ENCODE measurements around the gene ABHD1.

The ABHD1 gene

GRCh38 chr2:27099334-27099955, 24.2 kb upstream of the ABHD1 start:
- TF ChIP-seq PATZ1 (CRISPR knock-in tag; IDR thresholded peaks at IDR 0.05; ENCODE audit: borderline replicate concordance) (no peak), RARB (CRISPR knock-in tag; IDR thresholded peaks at IDR 0.05) (no peak), ZNF565 (CRISPR knock-in tag; conservative IDR thresholded peaks at IDR 0.05; ENCODE audit: low read depth) (no peak), ISL1 (CRISPR knock-in tag; IDR thresholded peaks at IDR 0.05) (no peak), ZFP30 (CRISPR knock-in tag; IDR thresholded peaks at IDR 0.05) (no peak), BACH2 (CRISPR knock-in tag; IDR thresholded peaks at IDR 0.05; ENCODE audit: borderline replicate concordance) (no peak), CSDC2 (CRISPR knock-in tag; IDR thresholded peaks at IDR 0.05) (no peak), SNAI2 (CRISPR knock-in tag; IDR thresholded peaks at IDR 0.05) (no peak), TOX (CRISPR knock-in tag; IDR thresholded peaks at IDR 0.05; ENCODE audit: borderline replicate concordance) (no peak), ARNTL (CRISPR knock-in tag; IDR thresholded peaks at IDR 0.05; ENCODE audit: borderline replicate concordance, low read depth) (no peak), GLIS3 (CRISPR knock-in tag; IDR thresholded peaks at IDR 0.05) (no peak), PPARA (CRISPR knock-in tag; IDR thresholded peaks at IDR 0.05; ENCODE audit: borderline replicate concordance) (no peak), ESRRG (CRISPR knock-in tag; IDR thresholded peaks at IDR 0.05) (no peak)
- TF ChIP-seq, protein P1, sequence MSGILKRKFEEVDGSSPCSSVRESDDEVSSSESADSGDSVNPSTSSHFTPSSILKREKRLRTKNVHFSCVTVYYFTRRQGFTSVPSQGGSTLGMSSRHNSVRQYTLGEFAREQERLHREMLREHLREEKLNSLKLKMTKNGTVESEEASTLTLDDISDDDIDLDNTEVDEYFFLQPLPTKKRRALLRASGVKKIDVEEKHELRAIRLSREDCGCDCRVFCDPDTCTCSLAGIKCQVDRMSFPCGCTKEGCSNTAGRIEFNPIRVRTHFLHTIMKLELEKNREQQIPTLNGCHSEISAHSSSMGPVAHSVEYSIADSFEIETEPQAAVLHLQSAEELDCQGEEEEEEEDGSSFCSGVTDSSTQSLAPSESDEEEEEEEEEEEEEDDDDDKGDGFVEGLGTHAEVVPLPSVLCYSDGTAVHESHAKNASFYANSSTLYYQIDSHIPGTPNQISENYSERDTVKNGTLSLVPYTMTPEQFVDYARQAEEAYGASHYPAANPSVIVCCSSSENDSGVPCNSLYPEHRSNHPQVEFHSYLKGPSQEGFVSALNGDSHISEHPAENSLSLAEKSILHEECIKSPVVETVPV (CRISPR knock-in tag; IDR thresholded peaks at IDR 0.05), result no peak
- ATAC-seq, result no peak

- TF ChIP-seq, protein P2, sequence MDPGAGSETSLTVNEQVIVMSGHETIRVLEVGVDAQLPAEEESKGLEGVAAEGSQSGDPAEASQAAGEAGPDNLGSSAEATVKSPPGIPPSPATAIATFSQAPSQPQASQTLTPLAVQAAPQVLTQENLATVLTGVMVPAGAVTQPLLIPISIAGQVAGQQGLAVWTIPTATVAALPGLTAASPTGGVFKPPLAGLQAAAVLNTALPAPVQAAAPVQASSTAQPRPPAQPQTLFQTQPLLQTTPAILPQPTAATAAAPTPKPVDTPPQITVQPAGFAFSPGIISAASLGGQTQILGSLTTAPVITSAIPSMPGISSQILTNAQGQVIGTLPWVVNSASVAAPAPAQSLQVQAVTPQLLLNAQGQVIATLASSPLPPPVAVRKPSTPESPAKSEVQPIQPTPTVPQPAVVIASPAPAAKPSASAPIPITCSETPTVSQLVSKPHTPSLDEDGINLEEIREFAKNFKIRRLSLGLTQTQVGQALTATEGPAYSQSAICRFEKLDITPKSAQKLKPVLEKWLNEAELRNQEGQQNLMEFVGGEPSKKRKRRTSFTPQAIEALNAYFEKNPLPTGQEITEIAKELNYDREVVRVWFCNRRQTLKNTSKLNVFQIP (CRISPR knock-in tag; IDR thresholded peaks at IDR 0.05; ENCODE audit: borderline replicate concordance, low read depth), result no peak
- TF ChIP-seq ZFP3 (CRISPR knock-in tag; IDR thresholded peaks at IDR 0.05), result no peak
- TF ChIP-seq TOX (CRISPR knock-in tag; IDR thresholded peaks at IDR 0.05; ENCODE audit: borderline replicate concordance), result no peak
- TF ChIP-seq PPARA (CRISPR knock-in tag; IDR thresholded peaks at IDR 0.05; ENCODE audit: borderline replicate concordance), result no peak
- no peak for TF ChIP-seq ZNF8 (CRISPR knock-in tag; IDR thresholded peaks at IDR 0.05)
- no peak for TF ChIP-seq ZC3H10 (CRISPR knock-in tag; IDR thresholded peaks at IDR 0.05)
- TF ChIP-seq, protein P3, sequence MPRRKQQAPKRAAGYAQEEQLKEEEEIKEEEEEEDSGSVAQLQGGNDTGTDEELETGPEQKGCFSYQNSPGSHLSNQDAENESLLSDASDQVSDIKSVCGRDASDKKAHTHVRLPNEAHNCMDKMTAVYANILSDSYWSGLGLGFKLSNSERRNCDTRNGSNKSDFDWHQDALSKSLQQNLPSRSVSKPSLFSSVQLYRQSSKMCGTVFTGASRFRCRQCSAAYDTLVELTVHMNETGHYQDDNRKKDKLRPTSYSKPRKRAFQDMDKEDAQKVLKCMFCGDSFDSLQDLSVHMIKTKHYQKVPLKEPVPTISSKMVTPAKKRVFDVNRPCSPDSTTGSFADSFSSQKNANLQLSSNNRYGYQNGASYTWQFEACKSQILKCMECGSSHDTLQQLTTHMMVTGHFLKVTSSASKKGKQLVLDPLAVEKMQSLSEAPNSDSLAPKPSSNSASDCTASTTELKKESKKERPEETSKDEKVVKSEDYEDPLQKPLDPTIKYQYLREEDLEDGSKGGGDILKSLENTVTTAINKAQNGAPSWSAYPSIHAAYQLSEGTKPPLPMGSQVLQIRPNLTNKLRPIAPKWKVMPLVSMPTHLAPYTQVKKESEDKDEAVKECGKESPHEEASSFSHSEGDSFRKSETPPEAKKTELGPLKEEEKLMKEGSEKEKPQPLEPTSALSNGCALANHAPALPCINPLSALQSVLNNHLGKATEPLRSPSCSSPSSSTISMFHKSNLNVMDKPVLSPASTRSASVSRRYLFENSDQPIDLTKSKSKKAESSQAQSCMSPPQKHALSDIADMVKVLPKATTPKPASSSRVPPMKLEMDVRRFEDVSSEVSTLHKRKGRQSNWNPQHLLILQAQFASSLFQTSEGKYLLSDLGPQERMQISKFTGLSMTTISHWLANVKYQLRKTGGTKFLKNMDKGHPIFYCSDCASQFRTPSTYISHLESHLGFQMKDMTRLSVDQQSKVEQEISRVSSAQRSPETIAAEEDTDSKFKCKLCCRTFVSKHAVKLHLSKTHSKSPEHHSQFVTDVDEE (CRISPR knock-in tag; IDR thresholded peaks at IDR 0.05), result no peak
- TF ChIP-seq CREB5 (CRISPR knock-in tag; IDR thresholded peaks at IDR 0.05; ENCODE audit: low read depth), result no peak
- no peak for TF ChIP-seq BACH2 (CRISPR knock-in tag; IDR thresholded peaks at IDR 0.05; ENCODE audit: borderline replicate concordance)
- no peak for TF ChIP-seq ZFP30 (CRISPR knock-in tag; IDR thresholded peaks at IDR 0.05)
- no peak for ATAC-seq
Measured at GRCh38 chr2:27100036-27100435, 23.6 kb upstream of the ABHD1 start.

DNA sequence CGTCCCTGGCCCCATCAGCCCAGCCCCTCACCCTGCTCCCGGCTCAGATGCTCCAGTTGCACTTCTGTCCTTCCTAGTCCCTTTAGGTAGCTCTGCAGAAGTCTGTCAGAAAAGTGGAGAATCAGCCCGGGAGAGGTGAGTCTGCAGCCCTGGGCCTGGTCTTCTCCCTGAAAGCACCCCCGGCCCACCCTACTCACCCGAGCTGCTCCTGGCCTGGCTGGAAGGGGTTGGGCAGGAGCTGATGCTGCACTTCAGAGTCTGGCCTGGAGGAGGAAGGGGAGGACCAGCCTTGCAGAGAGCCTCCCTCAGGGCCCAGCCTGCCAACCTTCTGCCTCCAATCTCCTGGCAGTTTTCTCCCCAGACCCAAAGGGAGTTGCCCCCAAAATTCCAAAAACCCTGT, 21.3 kb upstream of the ABHD1 start:
- ATAC-seq, result no peak; the same call in 2 of the 3 replicates
- TF ChIP-seq GLIS3 (CRISPR knock-in tag; IDR thresholded peaks at IDR 0.05) (no peak), ZNF565 (CRISPR knock-in tag; conservative IDR thresholded peaks at IDR 0.05; ENCODE audit: low read depth) (no peak), ZFP30 (CRISPR knock-in tag; IDR thresholded peaks at IDR 0.05) (no peak), OSR1 (CRISPR knock-in tag; IDR thresholded peaks at IDR 0.05) (no peak), ESRRG (CRISPR knock-in tag; IDR thresholded peaks at IDR 0.05) (no peak), SNAI2 (CRISPR knock-in tag; IDR thresholded peaks at IDR 0.05) (no peak), CREB5 (CRISPR knock-in tag; IDR thresholded peaks at IDR 0.05; ENCODE audit: low read depth) (no peak), CSDC2 (CRISPR knock-in tag; IDR thresholded peaks at IDR 0.05) (no peak), TOX (CRISPR knock-in tag; IDR thresholded peaks at IDR 0.05; ENCODE audit: borderline replicate concordance) (no peak), ZNF70 (CRISPR knock-in tag; IDR thresholded peaks at IDR 0.05) (no peak), RARB (CRISPR knock-in tag; IDR thresholded peaks at IDR 0.05) (no peak)
- TF ChIP-seq, protein P3 (CRISPR knock-in tag; IDR thresholded peaks at IDR 0.05), result no peak
